Fibroblast of mammary gland (primary cell): ENCODE measurements around the gene GLYR1.
A peak's percentile ranks its signal among the peaks of the same experiment; 100 is the strongest.

Source experiments
- DNase-seq: peaks from one replicate; pipeline ENCODE4 v3.0.0-alpha.2; 2010; ENCODE audit warnings: low read depth
- H3K4me3 ChIP-seq: 2 replicates; pipeline ENCODE4 v1.5.1; 2011; ENCODE audit warnings: low read depth, mild to moderate bottlenecking, low read length, moderate library complexity; ENCODE audit not compliant: control insufficient read depth
- TF ChIP-seq, protein P1 (sequence below): conservative IDR thresholded peaks from 2 replicates; pipeline ENCODE4 v1.5.1; 2011; ENCODE audit warnings: low read depth, low read length, inconsistent platforms; ENCODE audit not compliant: control insufficient read depth, insufficient read depth

The GLYR1 gene

DNA sequence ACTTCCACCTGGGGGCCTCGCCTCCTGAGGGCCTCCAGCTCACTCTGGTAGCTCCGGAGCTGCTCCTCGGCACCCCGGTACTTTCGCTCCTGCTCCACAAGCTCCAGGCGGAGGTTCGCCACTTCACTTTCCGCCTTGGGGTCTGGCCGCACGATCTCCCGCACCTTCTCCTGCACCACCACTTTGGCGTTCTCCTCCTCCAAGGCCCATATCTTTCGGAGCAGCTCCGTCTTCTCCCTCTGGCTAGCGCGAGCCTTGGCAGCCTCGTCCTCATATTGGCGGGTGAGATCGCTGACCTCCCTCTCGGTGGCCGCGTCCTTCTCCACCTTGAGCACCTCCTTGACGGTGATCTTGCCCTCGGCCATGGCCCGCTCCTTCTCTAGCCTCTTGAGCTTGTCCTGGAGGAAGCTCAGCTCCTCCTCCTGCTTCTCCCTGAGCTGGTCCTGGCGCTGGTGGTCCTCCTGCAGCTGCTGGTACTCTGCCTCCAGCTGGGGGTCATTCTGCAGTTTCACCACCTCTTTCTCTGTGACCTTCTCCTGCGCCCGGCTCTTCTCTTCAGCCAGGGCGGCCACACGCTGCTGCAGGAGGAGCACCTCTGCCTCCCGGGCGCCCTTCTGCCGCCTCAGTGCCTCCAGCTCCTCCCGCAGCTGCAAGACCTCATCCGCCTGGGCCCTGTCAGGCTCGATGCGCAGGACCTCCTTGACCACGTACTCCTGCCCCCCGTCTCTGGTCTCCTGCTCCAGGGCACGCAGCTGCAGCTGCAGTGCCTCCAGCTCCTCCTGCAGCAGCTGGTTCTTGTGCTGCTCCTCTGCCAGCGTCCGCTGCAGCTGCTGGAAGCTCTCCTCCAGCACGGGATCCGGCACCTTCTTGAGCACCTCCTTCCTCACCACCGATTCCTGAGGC is 38.1 kb upstream of the GLYR1 start:
- H3K4me3 ChIP-seq: no peak overlapping the region
- DNase-seq: no peak
- TF ChIP-seq, protein P1, sequence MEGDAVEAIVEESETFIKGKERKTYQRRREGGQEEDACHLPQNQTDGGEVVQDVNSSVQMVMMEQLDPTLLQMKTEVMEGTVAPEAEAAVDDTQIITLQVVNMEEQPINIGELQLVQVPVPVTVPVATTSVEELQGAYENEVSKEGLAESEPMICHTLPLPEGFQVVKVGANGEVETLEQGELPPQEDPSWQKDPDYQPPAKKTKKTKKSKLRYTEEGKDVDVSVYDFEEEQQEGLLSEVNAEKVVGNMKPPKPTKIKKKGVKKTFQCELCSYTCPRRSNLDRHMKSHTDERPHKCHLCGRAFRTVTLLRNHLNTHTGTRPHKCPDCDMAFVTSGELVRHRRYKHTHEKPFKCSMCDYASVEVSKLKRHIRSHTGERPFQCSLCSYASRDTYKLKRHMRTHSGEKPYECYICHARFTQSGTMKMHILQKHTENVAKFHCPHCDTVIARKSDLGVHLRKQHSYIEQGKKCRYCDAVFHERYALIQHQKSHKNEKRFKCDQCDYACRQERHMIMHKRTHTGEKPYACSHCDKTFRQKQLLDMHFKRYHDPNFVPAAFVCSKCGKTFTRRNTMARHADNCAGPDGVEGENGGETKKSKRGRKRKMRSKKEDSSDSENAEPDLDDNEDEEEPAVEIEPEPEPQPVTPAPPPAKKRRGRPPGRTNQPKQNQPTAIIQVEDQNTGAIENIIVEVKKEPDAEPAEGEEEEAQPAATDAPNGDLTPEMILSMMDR: no peak

DNA sequence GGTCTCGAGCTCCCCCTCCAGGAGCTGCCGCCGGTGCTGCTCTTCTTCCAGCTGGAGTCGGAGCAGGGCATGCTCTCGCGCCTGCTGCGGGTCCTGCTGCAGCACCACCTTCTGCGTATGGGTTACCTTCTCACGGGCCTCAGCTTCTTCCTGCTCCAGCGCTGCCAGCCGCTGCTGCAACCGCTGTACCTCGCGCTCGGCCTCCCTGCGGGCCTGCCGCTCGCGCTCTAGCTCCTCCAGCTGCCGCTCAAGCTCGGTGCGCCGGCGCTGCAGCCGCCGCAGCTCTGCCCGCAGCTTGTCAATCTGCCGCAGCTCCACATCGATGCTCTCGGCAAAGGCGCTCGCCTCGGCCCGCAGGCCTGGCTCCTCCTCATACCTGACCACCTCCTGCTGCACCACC is 37.1 kb upstream of the GLYR1 start:
- H3K4me3 ChIP-seq: no peak overlapping the region
- DNase-seq: no peak
- TF ChIP-seq, protein P1: no peak

DNA sequence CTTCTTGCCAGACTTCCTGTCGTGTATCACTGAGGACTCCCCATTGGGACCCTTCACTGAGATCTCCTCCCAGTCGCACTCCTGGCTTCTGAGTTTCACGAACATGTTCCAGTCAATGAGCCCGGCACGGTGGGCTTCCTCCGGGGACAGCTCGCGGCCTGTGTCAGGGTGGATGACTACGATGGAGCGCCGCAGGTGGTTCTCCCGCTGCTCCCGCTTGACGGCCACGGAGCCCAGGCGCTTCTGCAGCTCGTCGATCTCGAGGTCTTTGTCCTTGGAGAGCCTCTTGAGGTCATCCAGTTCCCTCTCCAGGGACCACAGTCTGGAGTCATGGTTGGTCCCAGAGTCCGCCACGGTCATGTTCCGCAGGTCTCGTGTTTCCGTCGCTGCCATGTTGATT is 36.4 kb upstream of the GLYR1 start:
- TF ChIP-seq, protein P1: no peak
- DNase-seq: no peak
- no peak overlapping the region for H3K4me3 ChIP-seq

DNA sequence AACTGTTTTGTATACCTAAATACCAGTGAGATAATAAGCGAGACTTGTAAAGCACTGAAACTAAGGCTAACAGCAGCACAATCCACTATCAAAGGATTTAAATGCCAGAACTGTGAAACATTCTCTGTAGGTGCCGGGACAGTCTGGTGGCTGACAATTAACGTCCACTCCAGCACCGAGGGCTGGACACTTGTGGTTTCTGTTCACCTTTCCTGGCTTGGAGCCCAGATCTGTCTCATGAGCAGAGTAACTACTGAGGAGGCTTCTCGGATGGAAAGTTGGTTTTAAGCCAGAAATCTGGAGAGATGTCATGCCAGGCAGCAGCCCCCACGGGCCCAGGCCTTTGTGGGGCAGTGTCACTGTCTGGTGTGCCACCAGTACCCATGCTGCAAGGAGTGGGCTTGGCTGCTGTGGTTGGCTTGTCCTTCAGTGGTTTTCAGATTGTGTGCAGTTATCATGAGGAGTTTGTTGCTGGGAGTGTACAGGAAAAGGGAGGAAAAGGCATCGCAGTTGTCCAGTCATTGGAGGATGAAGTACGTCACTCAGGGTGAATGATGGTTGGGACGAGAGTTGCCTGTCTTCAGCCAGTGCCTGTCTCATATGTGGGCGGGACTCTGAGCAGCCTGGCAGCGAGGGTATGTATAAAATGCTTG is 35.7 kb upstream of the GLYR1 start:
- H3K4me3 ChIP-seq: no peak overlapping the region
- TF ChIP-seq, protein P1: no peak
- peak; percentile 59 for DNase-seq

DNA sequence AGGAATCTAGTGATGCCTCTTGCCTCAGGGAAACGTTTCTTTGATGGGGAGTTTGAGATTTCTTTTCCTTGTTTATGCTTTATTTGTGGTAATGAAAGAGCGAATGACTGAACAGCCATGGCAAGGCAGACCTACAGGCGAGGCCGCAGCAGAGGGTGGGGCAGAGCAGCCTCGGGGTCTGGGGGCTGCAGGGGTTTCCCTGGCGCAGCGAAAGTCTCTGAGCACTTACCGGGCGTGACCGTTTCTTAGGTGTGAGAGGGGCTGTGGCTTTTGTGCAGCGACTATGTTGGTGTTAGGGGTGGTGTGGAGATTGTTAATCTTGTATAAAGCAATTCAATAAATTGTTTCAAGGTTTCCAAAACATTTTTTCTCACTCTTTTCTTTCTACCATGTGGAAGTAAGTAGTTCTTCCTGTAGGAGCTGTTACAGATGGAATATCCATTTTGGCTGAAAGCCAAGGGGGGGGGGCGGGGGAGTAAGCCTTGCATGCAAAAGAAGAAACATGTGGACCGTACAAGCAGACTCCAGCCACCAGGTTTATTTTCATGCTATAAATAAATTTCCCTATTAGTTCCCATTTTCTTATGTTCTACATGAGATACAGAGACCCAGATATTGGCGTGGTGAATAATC is 35.0 kb upstream of the GLYR1 start:
- H3K4me3 ChIP-seq: no peak overlapping the region
- TF ChIP-seq, protein P1: no peak
- DNase-seq: peak; percentile 23

DNA sequence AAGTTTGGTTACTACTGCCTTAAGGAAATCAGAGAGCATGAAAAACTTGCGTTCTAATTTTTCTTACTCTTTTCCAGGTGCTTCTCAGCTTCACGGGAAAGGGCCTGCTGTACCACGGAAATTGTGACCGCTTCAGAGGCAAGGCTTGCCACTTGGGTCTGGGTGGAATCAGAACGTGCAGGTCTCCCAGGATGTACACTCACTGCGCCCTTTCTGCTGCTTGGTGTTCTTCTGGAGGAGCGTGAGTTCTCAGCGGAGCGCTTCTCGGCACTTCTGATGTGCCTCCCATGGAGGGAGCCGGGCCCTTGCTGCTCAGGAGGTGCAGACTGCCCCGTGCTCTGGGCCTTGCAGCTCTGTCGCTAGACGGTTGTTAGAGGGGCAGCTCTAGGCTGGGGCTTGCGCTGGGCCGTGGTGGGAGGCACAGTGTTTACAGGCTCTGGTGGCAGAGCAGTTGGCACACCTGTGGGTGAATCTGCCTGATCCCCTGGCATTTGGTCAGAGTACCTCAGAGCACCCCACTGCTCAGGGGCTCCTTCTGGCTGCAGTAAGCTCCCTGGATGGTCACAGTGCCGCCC is 33.0 kb upstream of the GLYR1 start:
- no peak for DNase-seq
- H3K4me3 ChIP-seq: no peak overlapping the region
- TF ChIP-seq, protein P1: no peak
